BJ (cell line): ENCODE measurements around the gene MSLN. TPM values are rescaled to one million over a fixed set of nuclear protein-coding genes. Genes with fewer than 3 reads are reported as not detected.
"Not testable (repeated sequence)": the region's sequence is repeated elsewhere in the genome, so short reads cannot be mapped to it uniquely, and the experiment has no call there.

Experiments
- CTCF ChIA-PET: fragments of 350-600 bp; formaldehyde crosslinking; extraction: SDS; loops from one replicate; lab custom pipeline; 2021; ENCODE audit warnings: antibody characterized with exemption, inconsistent platforms; lab: Yijun Ruan, JAX
- POLR2A ChIA-PET: fragments of 300-600 bp; sonication (Branson Sonifier 250); formaldehyde crosslinking; extraction: SDS; loops from one replicate; lab custom pipeline; 2021; ENCODE audit warnings: antibody characterized with exemption; lab: Charles Lee
- DNase-seq: peaks from one replicate; pipeline ENCODE4 v3.0.0-alpha.2; 2011; ENCODE audit warnings: low read depth
- H3K27me3 ChIP-seq: 2 replicates; pipeline ENCODE4 v1.6.0; 2011; ENCODE audit warnings: low read length; ENCODE audit not compliant: control insufficient read depth, insufficient read depth
- H3K36me3 ChIP-seq: 2 replicates; pipeline ENCODE4 v1.5.1; 2011; ENCODE audit warnings: low read length; ENCODE audit not compliant: control insufficient read depth, insufficient read depth
- H3K4me3 ChIP-seq: 2 replicates; pipeline ENCODE4 v1.5.1; 2011; ENCODE audit warnings: low read depth, mild to moderate bottlenecking, control low read depth, low read length
- CTCF ChIP-seq: IDR thresholded peaks from 2 replicates; pipeline ENCODE4 v1.5.1; 2011; ENCODE audit warnings: low read depth, mild to moderate bottlenecking, control low read depth, inconsistent platforms, low read length, moderate library complexity; ENCODE audit not compliant: insufficient read depth
- polyA plus RNA-seq: library from polyadenylated mRNA; depleted of rRNA; stranded (reverse); fragments of >200 nt; gene quantifications from 2 replicates; pipeline ENCODE4 v1.2.3, GENCODE V29; 2011

Gene MSLN
- polyA plus RNA-seq, 1 experiment = 0.67 TPM

DNA sequence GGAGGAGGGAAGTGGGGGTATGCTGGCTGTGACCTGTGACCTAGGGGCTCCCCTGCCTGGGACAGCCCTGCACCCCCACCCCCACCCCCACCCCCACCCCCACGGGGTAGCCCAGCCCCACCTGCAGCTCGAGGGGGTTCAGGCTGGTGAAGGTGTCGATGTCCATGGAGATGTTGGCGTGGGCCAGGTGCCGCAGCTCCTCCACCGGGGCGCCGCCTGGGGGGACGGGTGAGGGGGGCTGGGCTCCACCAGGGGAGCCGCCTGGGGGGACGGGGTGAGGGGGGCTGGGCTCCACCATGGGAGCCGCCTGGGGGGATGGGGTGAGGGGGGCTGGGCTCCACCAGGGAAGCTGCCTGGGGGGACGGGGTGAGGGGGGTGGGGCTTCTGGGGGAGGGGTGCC lies 9.9 kb downstream of the MSLN start:
- no peak for TF ChIP-seq CTCF
- H3K4me3 ChIP-seq = no peak overlapping the region
- H3K27me3 ChIP-seq = no peaks in the 10 kb centered on the region
- H3K36me3 ChIP-seq = no peaks in the 10 kb centered on the region
- POLR2A ChIA-PET = no interaction called here
- CTCF ChIA-PET = interaction anchor here (0.8 to 1.5 kb wide), 5 partner anchors 10 to 58 kb away, joined by 3 to 5 read pairs (median 3); no protein-coding TSS in a partner anchor
- DNase-seq = no peak

DNA sequence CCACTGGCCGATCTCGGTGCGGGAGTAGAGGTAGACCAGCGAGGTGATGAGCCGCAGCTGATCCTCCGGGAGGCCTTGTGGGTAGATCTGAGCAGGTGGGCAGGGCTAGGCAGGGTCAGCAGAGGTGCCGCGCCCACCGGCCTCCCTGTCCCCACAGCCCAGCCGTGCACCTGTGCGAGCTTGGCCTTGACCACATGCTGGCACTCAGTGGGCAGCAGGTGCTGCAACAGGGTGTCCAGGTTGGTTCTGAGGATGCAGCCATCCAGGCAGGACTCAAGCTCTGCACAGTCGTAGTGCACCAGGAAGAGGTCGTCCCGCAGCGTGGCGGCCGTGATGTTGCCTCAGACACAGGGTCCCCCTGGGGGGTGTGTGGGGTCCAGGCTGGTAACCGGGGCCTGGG lies 12.4 kb downstream of the MSLN start:
- ChIA-PET POLR2A (no interaction called here), CTCF (interaction anchor here (1.5 to 2.0 kb wide), 2 partner anchors 13 to 31 kb away, joined by 5 to 10 read pairs; no protein-coding TSS in a partner anchor)
- no peak for TF ChIP-seq CTCF

DNA sequence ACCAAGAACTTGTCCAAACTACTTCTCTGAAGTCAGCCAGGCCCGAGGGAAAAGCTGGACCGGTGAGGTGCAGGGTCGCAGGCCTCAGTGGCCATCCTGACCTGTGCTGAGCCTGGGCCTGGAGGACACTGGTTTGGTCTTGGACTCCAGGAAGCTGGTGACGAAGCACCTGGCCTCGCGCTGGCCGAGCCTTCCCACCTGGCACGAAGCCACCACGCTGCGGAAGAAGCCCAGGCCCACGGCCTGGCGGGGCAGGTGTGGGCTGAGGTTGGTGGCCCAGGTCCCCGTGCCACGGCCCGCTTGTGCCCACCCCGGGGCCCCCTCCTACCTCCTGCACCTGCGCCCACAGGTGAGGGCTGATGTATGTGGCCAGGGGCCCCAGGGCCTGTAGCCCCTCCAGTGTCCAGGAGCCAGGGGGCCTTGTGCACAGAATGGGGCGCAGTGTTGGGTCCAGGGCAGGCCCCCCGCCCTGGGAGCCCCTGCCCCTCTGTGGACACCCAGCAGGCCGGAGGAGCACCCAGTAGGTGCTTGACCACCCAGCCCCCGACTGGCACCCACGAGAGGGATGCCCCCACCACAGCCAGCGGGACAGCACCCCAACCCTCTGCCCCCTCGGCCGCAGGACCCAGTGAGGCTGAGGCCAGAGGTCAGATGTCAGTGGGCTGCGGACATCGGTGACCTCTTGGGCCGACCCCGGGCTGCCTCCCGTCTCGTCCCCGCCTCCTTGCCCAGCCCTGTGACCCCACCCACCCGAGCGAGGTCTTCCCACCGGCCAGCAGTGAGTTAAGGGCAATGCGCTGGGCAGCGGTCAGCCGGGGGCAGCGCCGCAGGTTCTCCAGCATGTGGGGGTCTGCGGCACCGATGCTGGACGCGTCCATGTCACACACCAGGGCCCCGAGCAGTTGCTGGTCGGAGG lies 13.8 kb downstream of the MSLN start:
- no peak for TF ChIP-seq CTCF
- ChIA-PET CTCF (interaction anchor here (2.0 kb wide), 1 partner anchor 11 kb away, joined by 10 read pairs; no protein-coding TSS in a partner anchor), POLR2A (no interaction called here)
- no peak for DNase-seq
- no peak overlapping the region for H3K4me3 ChIP-seq
- H3K27me3 ChIP-seq = no peaks in the 10 kb centered on the region
- H3K36me3 ChIP-seq = no peaks in the 10 kb centered on the region

More for the DNA sequence above, 12.4 kb downstream of the MSLN start:
- no peak overlapping the region for H3K4me3 ChIP-seq
- no peaks in the 10 kb centered on the region for H3K36me3 ChIP-seq
- no peaks in the 10 kb centered on the region for H3K27me3 ChIP-seq
- DNase-seq = no peak

- Histone ChIP-seq H3K27me3 (no peaks in the 10 kb centered on the region), H3K36me3 (no peaks in the 10 kb centered on the region), H3K4me3 (no peak overlapping the region)
- ChIA-PET POLR2A (no interaction called here), CTCF (no interaction called here)
- DNase-seq = no peak
- TF ChIP-seq CTCF = no peak
These were observed 14.8 kb downstream of the MSLN start for GRCh38 chr16:775236-775796.

DNA sequence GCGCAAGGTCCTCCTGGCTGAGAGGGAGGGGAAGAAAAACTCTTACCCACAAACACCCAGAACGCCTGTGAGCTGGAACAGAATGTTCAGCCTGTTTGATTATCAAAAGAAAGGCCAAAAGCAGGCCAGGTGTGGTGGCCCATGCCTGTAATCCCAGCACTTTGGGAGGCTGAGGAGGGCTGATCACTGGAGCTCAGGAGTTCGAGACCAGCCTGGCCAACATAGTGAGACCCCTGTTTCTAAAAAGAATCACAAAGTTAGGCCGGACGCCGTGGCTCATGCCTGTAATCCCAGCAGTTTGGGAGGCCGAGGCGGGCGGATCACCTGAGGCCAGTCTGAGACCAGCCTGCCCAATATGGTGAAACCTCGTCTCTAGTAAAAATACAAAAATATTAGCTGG lies 15.8 kb downstream of the MSLN start:
- CTCF ChIA-PET = interaction anchor here (0.8 to 2.0 kb wide), 3 partner anchors 10 to 64 kb away, joined by 3 to 18 read pairs (median 5); partner anchors contain the start of gene CIAO3
- DNase-seq, POLR2A ChIA-PET, H3K4me3 ChIP-seq, H3K27me3 ChIP-seq, H3K36me3 ChIP-seq: not testable (repeated sequence)
